ENCODE measurements around the gene WASF3.

- TF ChIP-seq POLR2A (IDR thresholded peaks at IDR 0.05) = no peak
- TF ChIP-seq, protein P1, sequence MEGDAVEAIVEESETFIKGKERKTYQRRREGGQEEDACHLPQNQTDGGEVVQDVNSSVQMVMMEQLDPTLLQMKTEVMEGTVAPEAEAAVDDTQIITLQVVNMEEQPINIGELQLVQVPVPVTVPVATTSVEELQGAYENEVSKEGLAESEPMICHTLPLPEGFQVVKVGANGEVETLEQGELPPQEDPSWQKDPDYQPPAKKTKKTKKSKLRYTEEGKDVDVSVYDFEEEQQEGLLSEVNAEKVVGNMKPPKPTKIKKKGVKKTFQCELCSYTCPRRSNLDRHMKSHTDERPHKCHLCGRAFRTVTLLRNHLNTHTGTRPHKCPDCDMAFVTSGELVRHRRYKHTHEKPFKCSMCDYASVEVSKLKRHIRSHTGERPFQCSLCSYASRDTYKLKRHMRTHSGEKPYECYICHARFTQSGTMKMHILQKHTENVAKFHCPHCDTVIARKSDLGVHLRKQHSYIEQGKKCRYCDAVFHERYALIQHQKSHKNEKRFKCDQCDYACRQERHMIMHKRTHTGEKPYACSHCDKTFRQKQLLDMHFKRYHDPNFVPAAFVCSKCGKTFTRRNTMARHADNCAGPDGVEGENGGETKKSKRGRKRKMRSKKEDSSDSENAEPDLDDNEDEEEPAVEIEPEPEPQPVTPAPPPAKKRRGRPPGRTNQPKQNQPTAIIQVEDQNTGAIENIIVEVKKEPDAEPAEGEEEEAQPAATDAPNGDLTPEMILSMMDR (IDR thresholded peaks at IDR 0.05) = no peak
These were observed 148.9 kb downstream of the WASF3 start for GRCh38 chr13:26706381-26706780.

Data from esophagus squamous epithelium (tissue), 4 donors.